Measurements from ENCODE around the gene NEGR1. TPM values are rescaled to one million over a fixed set of nuclear protein-coding genes. Genes with fewer than 3 reads are reported as not detected.

NEGR1 gene
- total and polyA plus RNA-seq, 2 experiments from 2014 or later, result 0.57 to 0.94 TPM

GRCh38 chr1:72281637-72282270 is 585 bp downstream of the NEGR1 start (continued):
- TF ChIP-seq, protein P1, sequence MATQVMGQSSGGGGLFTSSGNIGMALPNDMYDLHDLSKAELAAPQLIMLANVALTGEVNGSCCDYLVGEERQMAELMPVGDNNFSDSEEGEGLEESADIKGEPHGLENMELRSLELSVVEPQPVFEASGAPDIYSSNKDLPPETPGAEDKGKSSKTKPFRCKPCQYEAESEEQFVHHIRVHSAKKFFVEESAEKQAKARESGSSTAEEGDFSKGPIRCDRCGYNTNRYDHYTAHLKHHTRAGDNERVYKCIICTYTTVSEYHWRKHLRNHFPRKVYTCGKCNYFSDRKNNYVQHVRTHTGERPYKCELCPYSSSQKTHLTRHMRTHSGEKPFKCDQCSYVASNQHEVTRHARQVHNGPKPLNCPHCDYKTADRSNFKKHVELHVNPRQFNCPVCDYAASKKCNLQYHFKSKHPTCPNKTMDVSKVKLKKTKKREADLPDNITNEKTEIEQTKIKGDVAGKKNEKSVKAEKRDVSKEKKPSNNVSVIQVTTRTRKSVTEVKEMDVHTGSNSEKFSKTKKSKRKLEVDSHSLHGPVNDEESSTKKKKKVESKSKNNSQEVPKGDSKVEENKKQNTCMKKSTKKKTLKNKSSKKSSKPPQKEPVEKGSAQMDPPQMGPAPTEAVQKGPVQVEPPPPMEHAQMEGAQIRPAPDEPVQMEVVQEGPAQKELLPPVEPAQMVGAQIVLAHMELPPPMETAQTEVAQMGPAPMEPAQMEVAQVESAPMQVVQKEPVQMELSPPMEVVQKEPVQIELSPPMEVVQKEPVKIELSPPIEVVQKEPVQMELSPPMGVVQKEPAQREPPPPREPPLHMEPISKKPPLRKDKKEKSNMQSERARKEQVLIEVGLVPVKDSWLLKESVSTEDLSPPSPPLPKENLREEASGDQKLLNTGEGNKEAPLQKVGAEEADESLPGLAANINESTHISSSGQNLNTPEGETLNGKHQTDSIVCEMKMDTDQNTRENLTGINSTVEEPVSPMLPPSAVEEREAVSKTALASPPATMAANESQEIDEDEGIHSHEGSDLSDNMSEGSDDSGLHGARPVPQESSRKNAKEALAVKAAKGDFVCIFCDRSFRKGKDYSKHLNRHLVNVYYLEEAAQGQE (IDR thresholded peaks at IDR 0.05; ENCODE audit: unreplicated experiment), result no peak
- TF ChIP-seq, protein P2, sequence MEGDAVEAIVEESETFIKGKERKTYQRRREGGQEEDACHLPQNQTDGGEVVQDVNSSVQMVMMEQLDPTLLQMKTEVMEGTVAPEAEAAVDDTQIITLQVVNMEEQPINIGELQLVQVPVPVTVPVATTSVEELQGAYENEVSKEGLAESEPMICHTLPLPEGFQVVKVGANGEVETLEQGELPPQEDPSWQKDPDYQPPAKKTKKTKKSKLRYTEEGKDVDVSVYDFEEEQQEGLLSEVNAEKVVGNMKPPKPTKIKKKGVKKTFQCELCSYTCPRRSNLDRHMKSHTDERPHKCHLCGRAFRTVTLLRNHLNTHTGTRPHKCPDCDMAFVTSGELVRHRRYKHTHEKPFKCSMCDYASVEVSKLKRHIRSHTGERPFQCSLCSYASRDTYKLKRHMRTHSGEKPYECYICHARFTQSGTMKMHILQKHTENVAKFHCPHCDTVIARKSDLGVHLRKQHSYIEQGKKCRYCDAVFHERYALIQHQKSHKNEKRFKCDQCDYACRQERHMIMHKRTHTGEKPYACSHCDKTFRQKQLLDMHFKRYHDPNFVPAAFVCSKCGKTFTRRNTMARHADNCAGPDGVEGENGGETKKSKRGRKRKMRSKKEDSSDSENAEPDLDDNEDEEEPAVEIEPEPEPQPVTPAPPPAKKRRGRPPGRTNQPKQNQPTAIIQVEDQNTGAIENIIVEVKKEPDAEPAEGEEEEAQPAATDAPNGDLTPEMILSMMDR (conservative IDR thresholded peaks at IDR 0.05; ENCODE audit: low read depth in 2 of 2), result no peak
- TF ChIP-seq POLR2AphosphoS5 (IDR thresholded peaks at IDR 0.05; ENCODE audit: low read depth) (no peak), EZH2phosphoT487 (IDR thresholded peaks at IDR 0.05; ENCODE audit: unreplicated experiment) (no peak), ZNF331 (CRISPR knock-in tag; IDR thresholded peaks at IDR 0.05; ENCODE audit: low read depth) (no peak), ZNF114 (CRISPR knock-in tag; IDR thresholded peaks at IDR 0.05) (no peak), JUNB (IDR thresholded peaks at IDR 0.05; ENCODE audit: unreplicated experiment) (no peak), ETS1 (IDR thresholded peaks at IDR 0.05) (no peak), EZH2 (IDR thresholded peaks at IDR 0.05; ENCODE audit: low read depth, unreplicated experiment) (no peak)

DNA sequence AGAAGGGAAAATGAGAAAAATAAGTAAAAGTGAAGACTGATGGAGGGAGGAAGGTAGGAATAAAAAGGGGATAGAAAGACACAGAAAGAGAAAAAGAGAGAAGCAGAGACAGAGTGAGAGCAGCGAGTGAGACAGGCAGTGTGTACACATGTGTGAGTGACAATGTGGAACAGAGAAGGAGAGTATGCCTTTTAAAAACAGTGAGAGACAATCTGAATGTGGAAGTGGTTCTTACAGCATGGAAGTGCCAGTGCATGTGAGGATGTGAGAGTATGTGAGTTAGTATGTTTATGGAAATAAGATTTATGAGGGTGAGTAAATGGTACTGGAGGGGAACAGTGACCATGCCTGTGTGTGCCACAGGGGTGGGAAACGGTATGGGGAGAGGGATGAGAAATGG is 1.2 kb downstream of the NEGR1 start:
- H3K27ac ChIP-seq (ENCODE audit: low read depth), result no peak overlapping the region
- peaks cover 4% of the 10 kb centered on the region; the same call in 1 of the 2 replicates for H3F3A ChIP-seq (replicated peaks; ENCODE audit: low read depth)
- H3K79me2 ChIP-seq (replicated peaks; ENCODE audit: insufficient read depth), result no peaks in the 10 kb centered on the region
- peaks cover 22% of the 10 kb centered on the region for H3K4me1 ChIP-seq (ENCODE audit: insufficient read depth)
- H4K20me1 ChIP-seq (replicated peaks; ENCODE audit: insufficient read depth), result no peaks in the 10 kb centered on the region
- H3K27me3 ChIP-seq (ENCODE audit: insufficient read depth), result peaks cover 41% of the 10 kb centered on the region
- DNase-seq (ENCODE audit: low spot score) (no peak), ATAC-seq (no peak)
- H3K27me3 Mint-ChIP-seq (ENCODE audit: insufficient read depth, low read depth, poor library complexity), result peaks cover 14% of the 10 kb centered on the region
- peak overlapping the region; percentile 89 for H3K4me2 ChIP-seq
- H3K36me3 Mint-ChIP-seq (ENCODE audit: low read depth), result no peaks in the 10 kb centered on the region; the same call in 2 of the 3 replicates
- no peaks in the 10 kb centered on the region for H3K36me3 ChIP-seq (ENCODE audit: insufficient read depth)
- peaks cover 11% of the 10 kb centered on the region for H3K4me1 Mint-ChIP-seq
- H3K9me2 ChIP-seq (ENCODE audit: insufficient read depth), result no peaks in the 10 kb centered on the region
- no peak overlapping the region; the same call in 2 of the 3 replicates for H3K4me3 Mint-ChIP-seq
- no peak overlapping the region for H2AFZ ChIP-seq
- H3K4me3 ChIP-seq, result peak overlapping the region; percentile 91; the same call in 1 of the 2 replicates
- no peak overlapping the region for H3K27ac Mint-ChIP-seq
- no peaks in the 10 kb centered on the region; the same call in 2 of the 3 replicates for H3K9me3 Mint-ChIP-seq
- no peak for TF ChIP-seq ZNF462 (CRISPR knock-in tag; IDR thresholded peaks at IDR 0.05)
- no peak for TF ChIP-seq POLR2AphosphoS5 (IDR thresholded peaks at IDR 0.05; ENCODE audit: low read depth)

All from GM23338 (cell line).